CD4-positive, alpha-beta T cell (primary cell): ENCODE data around the gene CRB1. TPM values are rescaled to one million over a fixed set of nuclear protein-coding genes. Genes with fewer than 3 reads are reported as not detected.

Experiments
- ATAC-seq: fragments of 200-7000 bp; cut with Tn5 transposase; one replicate; pipeline ENCODE4 v1.10.0; 2022; ENCODE audit warnings: mild to moderate bottlenecking; ENCODE audit not compliant: poor library complexity
- CTCF ChIA-PET: fragments of 350-600 bp; sonication (Branson Sonifier 250); formaldehyde crosslinking; loops from one replicate; lab custom pipeline; 2021; ENCODE audit warnings: antibody characterized with exemption, inconsistent platforms; lab: Charles Lee
- POLR2A ChIA-PET: fragments of 350-600 bp; sonication (Branson Sonifier 250); formaldehyde crosslinking; loops from one replicate; lab custom pipeline; 2021; ENCODE audit warnings: antibody characterized with exemption, inconsistent platforms; lab: Charles Lee
- DNase-seq, 14 experiments: peaks; one replicate each; pipeline ENCODE4 v3.0.0-alpha.2; 2013 to 2020; ENCODE audit warnings: mixed read lengths in 2 of 14
- H3K27ac ChIP-seq, 2 donors: one replicate each; pipeline versions ENCODE4 v1.5.1 to v1.7.0; 2013; ENCODE audit warnings: low read length in 2 of 2, low read depth in 1 of 2, mild to moderate bottlenecking in 1 of 2
- H3K27me3 ChIP-seq, 2 experiments: 1 replicate in 1 of 2; 2 replicates in 1 of 2; pipeline versions ENCODE4 v1.6.1 to v1.7.0; 2013; ENCODE audit warnings: low read length in 2 of 2, control low read depth in 1 of 2, mild to moderate bottlenecking in 1 of 2, moderate library complexity in 1 of 2; ENCODE audit not compliant: insufficient read depth in 2 of 2, control insufficient read depth in 1 of 2
- H3K36me3 ChIP-seq: one replicate; pipeline ENCODE4 v1.6.1; 2013; ENCODE audit warnings: low read length, control low read depth; ENCODE audit not compliant: insufficient read depth
- H3K4me1 ChIP-seq: one replicate; pipeline ENCODE4 v1.6.1; 2013; ENCODE audit warnings: low read length, control low read depth; ENCODE audit not compliant: insufficient read depth
- H3K4me3 ChIP-seq: one replicate; pipeline ENCODE4 v1.5.1; 2013; ENCODE audit warnings: mild to moderate bottlenecking, low read length, moderate library complexity
- H3K9me3 ChIP-seq, 2 experiments: 1 replicate in 1 of 2; 2 replicates in 1 of 2; pipeline versions ENCODE4 v1.6.1 to v1.7.0; 2013; ENCODE audit warnings: low read length in 2 of 2, mild to moderate bottlenecking in 2 of 2, control low read depth in 1 of 2, moderate library complexity in 1 of 2; ENCODE audit not compliant: control insufficient read depth in 1 of 2, insufficient read depth in 1 of 2
- H3K27ac Mint-ChIP-seq: one replicate; pipeline ENCODE4 v1.8.0; 2020; ENCODE audit warnings: mixed read lengths
- H3K27me3 Mint-ChIP-seq: one replicate; pipeline ENCODE4 v1.8.0; 2021; ENCODE audit warnings: mixed read lengths
- H3K36me3 Mint-ChIP-seq: one replicate; pipeline ENCODE4 v1.8.0; 2021; ENCODE audit warnings: low read depth, mixed read lengths
- H3K4me1 Mint-ChIP-seq: one replicate; pipeline ENCODE4 v1.8.0; 2021; ENCODE audit warnings: low read depth, mixed read lengths
- H3K4me3 Mint-ChIP-seq: one replicate; pipeline ENCODE4 v1.8.0; 2020; ENCODE audit warnings: mild to moderate bottlenecking, mixed read lengths
- H3K9me3 Mint-ChIP-seq: one replicate; pipeline ENCODE4 v1.8.0; 2020; ENCODE audit warnings: mixed read lengths
- intact Hi-C, 2 experiments: fragments of 100-400 bp; cut with DNase I in 1 of 2; cut with micrococcal nuclease in 1 of 2; formaldehyde crosslinking; loops; one replicate each; pipeline versions ENCODE4 v1.15.1 to v1.9.0; 2023 to 2025; cut with DNase I, micrococcal nuclease
- total RNA-seq, 174 experiments: library from RNA in 2 of 174; stranded (reverse) in 2 of 174; gene quantifications; one replicate each; pipeline ENCODE4 v1.2.3 and lab custom pipeline; 2021 to 2026
- TF ChIP-seq, protein P1 (sequence below): fragments of 200-600 bp; IDR thresholded peaks from one replicate; pipeline ENCODE4 v1.8.0; 2022; ENCODE audit warnings: antibody characterized with exemption, mild to moderate bottlenecking

CRB1 gene
- total RNA-seq, 2 experiments from 2014 or later = 0.17 to 0.25 TPM

DNA sequence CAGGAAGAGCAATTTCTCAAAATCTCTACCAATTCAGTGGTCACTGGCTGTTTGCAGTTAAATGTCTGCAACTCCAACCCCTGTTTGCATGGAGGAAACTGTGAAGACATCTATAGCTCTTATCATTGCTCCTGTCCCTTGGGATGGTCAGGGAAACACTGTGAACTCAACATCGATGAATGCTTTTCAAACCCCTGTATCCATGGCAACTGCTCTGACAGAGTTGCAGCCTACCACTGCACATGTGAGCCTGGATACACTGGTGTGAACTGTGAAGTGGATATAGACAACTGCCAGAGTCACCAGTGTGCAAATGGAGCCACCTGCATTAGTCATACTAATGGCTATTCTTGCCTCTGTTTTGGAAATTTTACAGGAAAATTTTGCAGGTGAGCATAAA lies 167.2 kb downstream of the CRB1 start:
- no peaks in the 10 kb centered on the region for H3K36me3 Mint-ChIP-seq
- intact Hi-C loops = no loop called here
- DNase-seq (no peak), ATAC-seq (no peak)
- H3K4me3 ChIP-seq = no peak overlapping the region
- no peaks in the 10 kb centered on the region for H3K27me3 ChIP-seq
- TF ChIP-seq, protein P1, sequence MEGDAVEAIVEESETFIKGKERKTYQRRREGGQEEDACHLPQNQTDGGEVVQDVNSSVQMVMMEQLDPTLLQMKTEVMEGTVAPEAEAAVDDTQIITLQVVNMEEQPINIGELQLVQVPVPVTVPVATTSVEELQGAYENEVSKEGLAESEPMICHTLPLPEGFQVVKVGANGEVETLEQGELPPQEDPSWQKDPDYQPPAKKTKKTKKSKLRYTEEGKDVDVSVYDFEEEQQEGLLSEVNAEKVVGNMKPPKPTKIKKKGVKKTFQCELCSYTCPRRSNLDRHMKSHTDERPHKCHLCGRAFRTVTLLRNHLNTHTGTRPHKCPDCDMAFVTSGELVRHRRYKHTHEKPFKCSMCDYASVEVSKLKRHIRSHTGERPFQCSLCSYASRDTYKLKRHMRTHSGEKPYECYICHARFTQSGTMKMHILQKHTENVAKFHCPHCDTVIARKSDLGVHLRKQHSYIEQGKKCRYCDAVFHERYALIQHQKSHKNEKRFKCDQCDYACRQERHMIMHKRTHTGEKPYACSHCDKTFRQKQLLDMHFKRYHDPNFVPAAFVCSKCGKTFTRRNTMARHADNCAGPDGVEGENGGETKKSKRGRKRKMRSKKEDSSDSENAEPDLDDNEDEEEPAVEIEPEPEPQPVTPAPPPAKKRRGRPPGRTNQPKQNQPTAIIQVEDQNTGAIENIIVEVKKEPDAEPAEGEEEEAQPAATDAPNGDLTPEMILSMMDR = no peak
- ChIA-PET POLR2A (interaction anchor here (0.6 kb wide), 1 partner anchor 74 kb away, joined by 3 read pairs; no protein-coding TSS in a partner anchor), CTCF (interaction anchor here (0.9 kb wide), 1 partner anchor 23 kb away, joined by 3 read pairs; no protein-coding TSS in a partner anchor)
- H3K4me1 Mint-ChIP-seq = no peaks in the 10 kb centered on the region
- H3K36me3 ChIP-seq = no peaks in the 10 kb centered on the region
- no peaks in the 10 kb centered on the region for H3K9me3 ChIP-seq
- H3K4me1 ChIP-seq = no peaks in the 10 kb centered on the region
- no peaks in the 10 kb centered on the region for H3K27me3 Mint-ChIP-seq
- no peaks in the 10 kb centered on the region for H3K9me3 Mint-ChIP-seq
- no peak overlapping the region for H3K27ac ChIP-seq
- no peak overlapping the region for H3K27ac Mint-ChIP-seq
- H3K4me3 Mint-ChIP-seq = no peak overlapping the region

DNA sequence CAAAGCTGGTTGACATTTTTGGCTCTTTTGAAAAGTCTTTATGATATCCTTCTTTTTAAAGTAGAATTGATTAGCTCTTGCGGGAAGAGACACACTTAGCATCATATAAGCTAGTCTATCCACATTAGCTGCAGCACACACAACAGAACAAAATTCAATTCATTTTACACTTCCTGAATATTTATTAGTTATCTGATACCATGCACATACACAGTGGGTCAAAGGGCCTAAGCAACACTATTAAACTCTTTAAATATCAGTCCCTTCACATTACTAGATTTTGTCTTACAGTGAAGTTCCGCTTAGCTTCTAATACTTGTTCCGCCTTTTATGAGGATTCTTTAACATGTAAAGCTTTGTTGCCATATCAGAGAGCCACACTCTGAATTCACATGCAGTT lies 169.5 kb downstream of the CRB1 start:
- POLR2A ChIA-PET = no interaction called here

DNA sequence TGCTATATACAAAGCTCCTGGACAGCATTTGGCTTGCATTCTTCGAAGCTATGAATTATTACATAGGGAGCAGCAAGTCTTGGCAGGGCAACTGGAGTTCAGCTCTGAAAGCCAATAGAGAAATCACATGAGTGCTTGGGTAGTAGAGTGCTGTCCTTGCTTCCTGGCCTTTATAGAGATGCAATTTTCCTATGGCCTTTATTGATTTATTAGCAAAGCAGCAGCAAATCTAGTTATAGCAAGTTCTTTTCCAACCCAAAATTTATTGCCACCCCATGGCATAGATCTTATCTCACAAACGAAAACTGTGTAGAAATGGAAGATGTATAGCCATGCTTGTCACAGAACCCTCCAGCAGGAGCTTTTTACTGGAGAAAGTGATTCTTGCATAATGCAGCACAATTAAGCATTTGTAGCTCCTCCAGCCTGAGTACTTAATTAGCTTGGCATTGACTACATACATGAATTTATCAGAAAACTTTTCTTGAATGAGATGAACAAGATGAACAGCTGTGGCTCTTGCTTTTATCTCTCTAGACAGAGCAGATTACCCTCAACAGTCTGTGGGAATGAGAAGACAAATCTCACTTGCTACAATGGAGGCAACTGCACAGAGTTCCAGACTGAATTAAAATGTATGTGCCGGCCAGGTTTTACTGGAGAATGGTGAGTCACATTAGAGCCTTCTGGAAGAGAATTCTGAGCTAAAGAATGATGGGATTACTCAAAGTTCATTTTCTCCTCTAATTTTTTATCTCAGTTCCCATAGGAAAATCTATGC lies 170.1 kb downstream of the CRB1 start:
- Mint-ChIP-seq H3K27ac (no peak overlapping the region), H3K36me3 (no peaks in the 10 kb centered on the region), H3K27me3 (no peaks in the 10 kb centered on the region), H3K9me3 (no peaks in the 10 kb centered on the region), H3K4me1 (no peaks in the 10 kb centered on the region), H3K4me3 (no peak overlapping the region)
- no peak for DNase-seq
- ChIA-PET POLR2A (no interaction called here), CTCF (no interaction called here)
- Histone ChIP-seq H3K4me3 (no peak overlapping the region), H3K27ac (no peak overlapping the region), H3K9me3 (no peaks in the 10 kb centered on the region), H3K27me3 (no peaks in the 10 kb centered on the region), H3K4me1 (no peaks in the 10 kb centered on the region), H3K36me3 (no peaks in the 10 kb centered on the region)
- TF ChIP-seq, protein P1 = no peak
- no peak for ATAC-seq
- intact Hi-C loops = no loop called here

More for the DNA sequence above, 169.5 kb downstream of the CRB1 start:
- Histone ChIP-seq H3K27ac (no peak overlapping the region), H3K36me3 (no peaks in the 10 kb centered on the region), H3K27me3 (no peaks in the 10 kb centered on the region), H3K9me3 (no peaks in the 10 kb centered on the region), H3K4me3 (no peak overlapping the region), H3K4me1 (no peaks in the 10 kb centered on the region)
- ATAC-seq (no peak), DNase-seq (no peak)
- no peaks in the 10 kb centered on the region for H3K36me3 Mint-ChIP-seq
- TF ChIP-seq, protein P1 = no peak
- H3K9me3 Mint-ChIP-seq = no peaks in the 10 kb centered on the region
- no peaks in the 10 kb centered on the region for H3K4me1 Mint-ChIP-seq
- H3K4me3 Mint-ChIP-seq = no peak overlapping the region
- CTCF ChIA-PET = interaction anchor here (0.6 kb wide), 1 partner anchor 38 kb away, joined by 3 read pairs; no protein-coding TSS in a partner anchor
- H3K27me3 Mint-ChIP-seq = no peaks in the 10 kb centered on the region
- intact Hi-C loops = no loop called here
- H3K27ac Mint-ChIP-seq = no peak overlapping the region
